HG03342 (cell line): Measurements from ENCODE around the gene MIGA2.

Source experiments
- ATAC-seq: cut with Tn5 transposase; IDR thresholded peaks from one replicate; pipeline ENCODE4 v1.9.1; 2021; ENCODE audit warnings: mild to moderate bottlenecking, moderate library complexity; ENCODE audit not compliant: unreplicated experiment

MIGA2 gene

DNA sequence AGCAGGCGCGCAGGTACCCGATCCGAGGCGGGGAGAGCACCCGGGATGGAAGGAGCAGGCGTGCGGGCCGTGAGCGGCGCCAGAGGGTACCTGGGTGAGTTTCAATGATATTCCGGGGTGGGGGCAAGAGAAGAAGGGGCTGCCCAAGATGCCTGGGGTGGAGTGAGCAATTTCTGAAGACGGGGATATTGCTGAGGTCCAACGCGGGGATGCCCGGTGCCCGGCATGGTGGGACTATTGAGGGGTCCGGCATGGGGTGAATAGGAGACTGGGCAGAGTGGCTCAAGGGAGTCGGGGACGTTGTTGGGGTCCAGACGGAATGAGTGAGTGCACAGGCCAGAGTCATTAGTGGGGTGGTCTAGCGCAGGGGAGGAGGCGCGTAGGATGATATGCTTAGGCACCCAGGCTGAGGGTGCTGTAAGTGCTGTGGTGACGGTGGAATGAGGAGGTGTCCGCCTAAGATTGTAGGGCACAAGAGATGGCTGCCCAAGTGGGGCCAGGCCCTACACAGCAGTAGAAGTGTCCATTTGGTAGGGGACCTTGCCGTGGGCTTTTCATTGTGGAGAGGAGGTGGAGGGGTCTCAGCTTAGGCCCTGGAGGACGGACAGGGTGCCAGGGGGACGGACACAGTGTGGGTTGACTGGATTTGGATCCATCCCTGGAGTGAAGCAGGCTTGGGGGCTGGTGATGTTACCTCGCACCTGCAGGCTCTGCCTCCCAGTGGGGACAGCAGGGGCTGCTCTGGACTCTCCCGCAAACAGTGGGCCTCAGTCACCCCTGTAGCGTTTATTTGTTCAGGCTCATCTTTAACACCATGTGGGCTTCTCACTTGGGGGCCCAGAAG, 719 bp downstream of the MIGA2 start:
- no peak for ATAC-seq

GRCh38 chr9:129037767-129038098, 1.3 kb downstream of the MIGA2 start:
- no peak for ATAC-seq

DNA sequence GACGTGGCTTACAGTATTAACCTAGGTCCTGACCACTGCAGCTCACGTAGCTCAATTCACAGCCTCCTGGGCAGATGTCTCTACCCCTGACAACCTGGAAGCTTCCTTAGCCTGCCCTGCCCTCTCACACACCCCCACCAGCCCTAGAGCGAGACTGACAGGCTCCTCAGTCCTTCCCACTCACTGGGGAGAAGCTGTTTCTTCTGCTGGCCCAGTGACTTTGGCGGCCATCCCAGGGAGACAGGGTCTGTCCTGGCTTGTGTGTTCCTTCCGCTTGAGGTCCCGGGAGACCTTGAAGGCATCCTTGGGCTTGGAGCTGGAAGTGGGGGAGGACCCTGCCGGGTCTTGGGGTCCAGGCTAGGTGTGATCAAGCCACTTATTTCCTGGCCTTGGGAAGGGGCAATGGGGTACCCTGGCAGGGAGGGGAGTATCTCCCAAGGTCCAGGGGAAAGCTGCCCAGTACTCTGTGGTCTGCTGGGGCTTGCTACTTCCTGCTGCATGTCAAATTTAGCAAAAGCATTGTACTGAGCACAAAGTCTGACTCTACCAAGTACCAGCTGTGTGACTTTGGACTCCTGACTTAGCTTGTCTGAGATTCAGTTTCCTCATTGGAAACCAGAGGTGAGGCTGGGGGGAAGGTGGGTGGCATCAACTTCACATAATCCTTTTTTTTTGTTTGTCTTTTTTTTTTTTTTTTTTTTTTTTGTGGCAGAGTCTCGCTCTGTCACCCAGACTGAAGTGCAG, 1.9 kb downstream of the MIGA2 start:
- ATAC-seq, result no peak

DNA sequence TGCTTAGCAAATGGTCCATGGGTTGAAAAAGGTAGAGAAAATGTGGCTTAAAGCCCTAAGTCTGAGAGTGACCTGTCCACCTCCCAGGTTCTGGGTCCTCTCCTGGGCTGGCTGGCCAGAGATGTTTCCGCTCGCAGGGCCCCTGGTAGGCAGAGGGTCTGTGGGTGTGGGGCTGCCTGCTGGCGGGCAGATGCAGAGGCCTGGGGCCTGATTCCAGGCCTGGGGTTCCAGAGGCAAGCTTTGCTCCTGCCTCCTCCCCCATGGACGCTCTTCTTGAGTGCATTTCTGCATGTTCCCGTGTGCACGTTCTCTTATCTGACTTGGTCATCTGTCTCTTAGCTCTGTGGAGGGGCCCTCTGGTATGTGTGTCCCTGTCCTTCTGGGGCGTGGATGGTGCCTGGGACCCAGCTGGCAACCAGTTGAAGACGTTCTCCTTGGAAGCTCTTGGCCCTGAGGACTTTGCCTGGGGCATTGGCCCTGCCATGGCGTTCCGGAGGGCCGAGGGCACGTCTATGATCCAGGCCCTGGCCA, 3.8 kb downstream of the MIGA2 start:
- ATAC-seq, result no peak

- ATAC-seq, result no peak
Measured at GRCh38 chr9:129042016-129042415, 5.6 kb downstream of the MIGA2 start.

DNA sequence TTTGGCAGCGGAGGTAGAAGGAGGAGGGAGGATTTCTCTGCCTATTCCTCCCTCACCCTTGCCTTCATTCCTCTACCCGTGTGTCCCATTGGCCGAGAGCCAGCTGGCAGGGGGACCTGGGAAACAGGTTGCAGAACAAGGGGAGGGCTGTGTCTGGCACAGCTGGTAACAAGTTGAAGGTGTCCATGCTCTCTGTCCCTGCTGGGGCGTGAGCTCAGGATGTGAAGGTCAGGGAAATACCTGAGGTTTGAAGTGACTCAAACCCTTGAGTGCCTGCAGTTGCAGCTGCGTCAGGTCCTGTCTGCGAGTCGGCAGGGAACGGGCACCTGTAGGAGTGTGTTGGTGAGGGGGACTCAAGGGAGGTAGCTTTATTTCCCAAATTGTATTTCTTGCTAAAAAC, 16.2 kb downstream of the MIGA2 start:
- no peak for ATAC-seq

DNA sequence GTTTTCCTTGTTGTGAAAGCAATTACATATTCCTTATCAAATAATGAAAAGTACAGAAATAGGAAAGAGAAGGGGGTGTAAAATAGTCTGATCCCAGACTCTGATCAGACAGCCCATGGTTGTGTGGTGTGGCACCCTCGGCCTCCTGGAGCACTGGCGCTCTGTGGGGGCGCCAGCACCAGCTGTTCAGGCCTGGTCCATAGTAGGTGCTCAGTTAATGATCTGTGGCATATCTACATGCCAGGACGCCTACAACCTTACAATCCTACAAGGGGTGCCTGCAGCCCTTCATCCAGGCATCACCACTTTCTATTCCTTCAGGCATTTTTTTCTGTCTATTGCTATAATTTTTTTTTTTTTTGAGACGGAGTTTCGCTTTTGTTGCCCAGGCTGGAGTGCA, 16.6 kb downstream of the MIGA2 start:
- ATAC-seq, result no peak

- ATAC-seq, result no peak
Measured at GRCh38 chr9:129054163-129054851, 17.9 kb downstream of the MIGA2 start.

DNA sequence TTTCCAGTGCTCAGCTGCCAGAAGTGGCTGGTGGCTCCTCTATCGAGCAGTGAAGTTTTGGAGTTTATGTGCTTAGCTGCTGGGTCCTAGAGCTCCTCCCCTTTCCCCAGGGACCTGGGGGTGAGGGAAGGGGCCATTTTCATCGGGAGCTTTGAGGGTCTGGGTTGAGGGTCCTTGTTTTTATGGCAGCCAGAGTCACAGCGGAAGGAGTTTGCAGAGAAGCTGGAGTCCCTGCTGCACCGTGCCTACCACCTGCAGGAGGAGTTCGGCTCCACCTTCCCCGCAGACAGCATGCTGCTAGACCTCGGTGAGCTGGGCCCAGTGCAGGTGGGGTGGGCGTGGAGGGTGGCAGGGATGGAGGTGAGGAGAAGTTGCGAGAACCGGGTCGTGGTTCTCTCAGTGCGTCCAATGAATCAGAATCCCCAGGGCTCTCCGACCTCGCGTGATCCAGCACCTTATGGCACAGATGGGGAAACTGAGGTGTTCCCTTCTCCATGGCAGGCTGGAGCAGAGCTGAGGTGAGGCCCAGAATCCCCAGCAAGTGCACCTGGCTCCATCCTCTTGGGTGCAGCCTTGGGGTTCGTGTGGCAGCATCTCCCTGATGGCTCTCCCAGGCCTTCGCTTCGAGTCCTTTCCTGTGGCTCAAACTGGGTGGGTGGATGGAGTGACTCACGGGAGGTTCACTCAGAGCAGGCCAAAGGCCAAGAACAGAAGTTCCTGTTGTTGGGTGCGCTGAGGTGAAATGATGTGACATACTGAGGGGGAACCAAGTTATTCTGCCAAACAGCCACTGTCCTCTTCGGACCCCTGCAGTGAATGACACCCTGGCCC, 22.8 kb downstream of the MIGA2 start:
- no peak for ATAC-seq

GRCh38 chr9:129059796-129060785, 23.7 kb downstream of the MIGA2 start:
- no peak for ATAC-seq

GRCh38 chr9:129060991-129061390, 24.6 kb downstream of the MIGA2 start:
- no peak for ATAC-seq

DNA sequence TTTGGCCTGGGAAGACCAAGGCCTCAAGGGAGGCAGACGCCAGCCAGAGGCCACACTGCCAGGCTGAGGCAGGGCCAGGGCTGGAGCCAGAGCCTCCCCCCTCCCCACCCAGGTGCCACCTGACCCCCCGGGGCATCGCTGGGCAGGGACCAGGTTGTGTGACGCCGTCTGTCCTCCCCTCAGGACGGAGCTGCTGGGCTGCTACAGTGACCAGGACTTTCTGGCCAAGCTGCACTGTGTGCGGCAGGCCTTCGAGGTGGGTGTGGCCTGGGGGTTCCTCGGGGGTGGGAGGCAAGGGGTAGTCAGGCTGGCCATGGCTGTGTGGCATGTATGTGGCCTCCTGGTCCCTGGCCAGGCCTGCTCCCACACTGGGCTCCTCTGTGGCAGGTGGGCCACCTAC, 26.6 kb downstream of the MIGA2 start:
- no peak for ATAC-seq

DNA sequence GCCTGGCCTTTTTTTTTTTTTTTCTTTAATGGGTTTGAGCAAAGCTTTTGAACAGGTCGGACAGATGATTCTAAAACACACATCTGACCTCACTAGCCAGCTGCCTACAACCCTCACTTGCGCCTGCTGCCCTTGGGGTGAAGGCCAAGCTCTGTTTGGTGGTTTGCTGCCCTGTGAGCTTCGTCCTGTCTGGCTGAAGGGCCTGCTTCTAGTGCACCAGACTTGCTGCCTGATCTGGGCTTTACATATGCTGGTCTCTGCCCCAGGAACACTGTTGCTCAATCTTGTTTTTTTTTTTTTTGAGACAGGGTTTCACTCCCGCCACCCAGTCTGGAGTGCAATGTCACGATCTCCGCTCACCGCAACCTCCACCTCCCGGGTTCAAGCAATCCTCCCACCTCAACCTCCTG, 28.1 kb downstream of the MIGA2 start:
- no peak for ATAC-seq

DNA sequence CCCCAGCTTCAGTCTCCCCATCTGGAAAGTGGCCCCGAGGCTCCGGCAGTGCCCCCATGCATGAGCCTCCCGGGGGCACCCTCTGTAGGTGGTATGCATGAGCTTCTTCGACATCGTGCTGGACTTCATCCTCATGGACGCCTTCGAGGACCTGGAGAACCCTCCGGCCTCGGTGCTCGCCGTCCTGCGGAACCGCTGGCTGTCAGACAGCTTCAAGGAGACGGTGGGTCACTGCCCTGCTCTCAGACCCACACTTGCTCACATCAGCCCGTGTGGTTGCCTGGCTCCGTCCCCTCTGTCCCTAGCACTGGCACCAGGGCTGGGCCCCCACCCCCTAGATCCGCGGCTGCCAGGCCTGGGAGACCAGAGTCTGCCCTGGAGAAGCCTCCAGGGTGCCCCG, 31.7 kb downstream of the MIGA2 start:
- no peak for ATAC-seq

GRCh38 chr9:129068990-129069861, 32.8 kb downstream of the MIGA2 start:
- ATAC-seq, result peak; percentile 74

DNA sequence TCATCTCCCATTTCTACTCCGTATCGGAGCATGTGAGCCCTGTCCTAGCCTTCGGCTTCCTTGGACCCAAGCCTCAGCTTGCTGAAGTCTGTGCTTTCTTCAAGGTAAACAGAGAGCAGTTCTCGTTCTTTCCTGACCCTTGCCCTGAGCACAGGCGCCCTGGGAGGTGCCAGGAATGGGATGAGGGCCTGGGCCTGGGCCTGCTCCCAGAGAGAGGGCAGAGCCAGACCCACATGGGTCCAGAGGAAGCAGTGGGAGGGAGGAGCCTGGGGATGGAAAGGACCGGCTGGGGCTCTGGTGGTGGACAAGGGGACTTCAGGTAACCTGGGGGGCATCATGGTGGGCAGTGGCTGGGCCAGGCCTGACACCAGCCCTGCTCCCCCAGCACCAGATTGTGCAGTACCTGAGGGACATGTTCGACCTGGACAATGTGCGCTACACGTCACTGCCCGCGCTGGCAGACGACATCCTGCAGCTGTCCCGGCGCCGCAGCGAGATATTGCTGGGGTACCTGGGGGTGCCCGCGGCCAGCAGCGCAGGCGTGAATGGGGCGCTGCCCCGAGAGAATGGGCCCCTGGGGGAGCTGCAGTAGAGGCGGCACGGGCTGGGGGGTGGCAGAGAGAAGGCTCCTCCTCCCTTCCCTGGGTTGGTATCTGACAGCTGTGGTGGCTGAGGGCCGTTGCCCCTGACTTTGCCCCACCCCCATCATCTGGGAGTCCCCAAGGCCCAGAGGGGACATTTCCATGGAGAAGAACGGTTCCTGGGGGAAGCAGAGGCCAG, 33.6 kb downstream of the MIGA2 start:
- no peak for ATAC-seq

GRCh38 chr9:129070696-129071525, 34.5 kb downstream of the MIGA2 start:
- ATAC-seq, result no peak
